Neuronal stem cell (in vitro differentiated cells): ENCODE results near the gene RNF44.

ENCODE experiments used
- DNase-seq: peaks from one replicate; pipeline ENCODE4 v3.0.0-alpha.2; 2013; ENCODE audit warnings: low spot score
- H2AFZ ChIP-seq: one replicate; pipeline ENCODE4 v1.6.1; 2013; ENCODE audit warnings: mild to moderate bottlenecking, low read length, inconsistent platforms
- H2AK5ac ChIP-seq: 2 replicates; pipeline ENCODE4 v1.6.1; 2013; ENCODE audit warnings: low read depth, mild to moderate bottlenecking, inconsistent platforms, low read length, moderate library complexity, mixed read lengths
- H2BK120ac ChIP-seq: 2 replicates; pipeline ENCODE4 v1.6.1; 2013; ENCODE audit warnings: low read depth, mild to moderate bottlenecking, inconsistent platforms, low read length, moderate library complexity, mixed read lengths
- H2BK12ac ChIP-seq: one replicate; pipeline ENCODE4 v1.6.1; 2013; ENCODE audit warnings: low read length, inconsistent platforms
- H2BK15ac ChIP-seq: 2 replicates; pipeline ENCODE4 v1.6.1; 2013; ENCODE audit warnings: mild to moderate bottlenecking, low read length, inconsistent platforms, mixed read lengths
- H2BK5ac ChIP-seq: one replicate; pipeline ENCODE4 v1.6.1; 2013; ENCODE audit warnings: inconsistent platforms, mild to moderate bottlenecking, low read length, moderate library complexity
- H3K14ac ChIP-seq: one replicate; pipeline ENCODE4 v1.6.1; 2013; ENCODE audit warnings: low read length, inconsistent platforms
- H3K18ac ChIP-seq: 2 replicates; pipeline ENCODE4 v1.6.1; 2013; ENCODE audit warnings: low read length, inconsistent platforms
- H3K23ac ChIP-seq: 2 replicates; pipeline ENCODE4 v1.6.1; 2013; ENCODE audit warnings: low read depth, mild to moderate bottlenecking, mixed read lengths, low read length, inconsistent platforms; ENCODE audit not compliant: poor library complexity
- H3K27ac ChIP-seq: replicated peaks from 3 replicates; pipeline ENCODE4 v1.5.1; 2013; ENCODE audit warnings: low read length, inconsistent platforms
- H3K27me3 ChIP-seq, 3 experiments: 2 replicates each; pipeline ENCODE4 v1.6.1; 2013; ENCODE audit warnings: low read length in 3 of 3, mild to moderate bottlenecking in 2 of 3, inconsistent platforms in 1 of 3, low read depth in 1 of 3, mixed read lengths in 1 of 3, moderate library complexity in 1 of 3; ENCODE audit not compliant: control insufficient read depth in 3 of 3, insufficient read depth in 3 of 3
- H3K36me3 ChIP-seq, 2 donors: replicated peaks in 1 of 2; 2 replicates each; pipeline ENCODE4 v1.6.1; 2013; ENCODE audit warnings: low read length in 2 of 2; ENCODE audit not compliant: control insufficient read depth in 2 of 2, insufficient read depth in 2 of 2
- H3K4ac ChIP-seq: 2 replicates; pipeline ENCODE4 v1.6.1; 2013; ENCODE audit warnings: inconsistent platforms, mild to moderate bottlenecking, low read length, moderate library complexity
- H3K4me1 ChIP-seq, 2 donors: 1 replicate in 1 of 2; 2 replicates in 1 of 2; pipeline ENCODE4 v1.6.1; 2013; ENCODE audit warnings: low read length in 2 of 2, low read depth in 1 of 2; ENCODE audit not compliant: control insufficient read depth in 2 of 2, insufficient read depth in 1 of 2
- H3K4me2 ChIP-seq: one replicate; pipeline ENCODE4 v1.6.1; 2013; ENCODE audit warnings: mild to moderate bottlenecking, low read length, inconsistent platforms; ENCODE audit not compliant: insufficient read depth, poor library complexity, severe bottlenecking
- H3K4me3 ChIP-seq, 2 donors: 2 replicates each; pipeline ENCODE4 v1.5.1; 2013; ENCODE audit warnings: low read length in 2 of 2, mild to moderate bottlenecking in 2 of 2, inconsistent platforms in 1 of 2, moderate library complexity in 1 of 2
- H3K79me1 ChIP-seq: one replicate; pipeline ENCODE4 v1.6.1; 2013; ENCODE audit warnings: low read depth, mild to moderate bottlenecking, inconsistent platforms, low read length, moderate library complexity
- H3K9ac ChIP-seq: one replicate; pipeline ENCODE4 v1.6.1; 2013; ENCODE audit warnings: mild to moderate bottlenecking, low read depth, low read length, inconsistent platforms; ENCODE audit not compliant: poor library complexity
- H3K9me3 ChIP-seq, 2 donors: replicated peaks in 1 of 2; 2 replicates each; pipeline versions ENCODE3 to v1.6.1; 2013; ENCODE audit warnings: low read length in 2 of 2, mild to moderate bottlenecking in 2 of 2, inconsistent platforms in 1 of 2, low read depth in 1 of 2, mixed read lengths in 1 of 2, moderate library complexity in 1 of 2; ENCODE audit not compliant: control insufficient read depth in 2 of 2, insufficient read depth in 1 of 2
- H4K8ac ChIP-seq: one replicate; pipeline ENCODE4 v1.6.1; 2013; ENCODE audit warnings: low read depth, mild to moderate bottlenecking, inconsistent platforms, low read length, moderate library complexity
- H4K91ac ChIP-seq: one replicate; pipeline ENCODE4 v1.6.1; 2013; ENCODE audit warnings: low read length, low read depth, mild to moderate bottlenecking, inconsistent platforms; ENCODE audit not compliant: poor library complexity
- WGBS, 2 donors: extraction: QIAGEN DNeasy Blood & Tissue Kit; methylation state at CpG; one replicate each; pipeline ENCODE4 v1.1.7; 2013; ENCODE audit warnings: missing lambda C conversion rate in 2 of 2, mixed read lengths in 1 of 2; ENCODE audit not compliant: insufficient read length in 2 of 2, insufficient replicate concordance in 1 of 2; ENCODE audit errors: extremely low coverage in 2 of 2; 5-methylcytosine and 5-hydroxymethylcytosine counted together

Gene RNF44

GRCh38 chr5:176528301-176528700, 8.9 kb downstream of the RNF44 start:
- H3K27me3 ChIP-seq = no peaks in the 10 kb centered on the region
- no peak overlapping the region for H3K4me3 ChIP-seq
- no peak overlapping the region for H4K8ac ChIP-seq
- H3K79me1 ChIP-seq = peaks cover 23% of the 10 kb centered on the region
- H2BK120ac ChIP-seq = peak overlapping the region; percentile 83
- H3K4me1 ChIP-seq = no peaks in the 10 kb centered on the region
- H4K91ac ChIP-seq = no peak overlapping the region
- peaks cover 42 to 66% of the 10 kb centered on the region in 2 donors for H3K36me3 ChIP-seq
- no peaks in the 10 kb centered on the region for H3K9me3 ChIP-seq
- peak overlapping the region; percentile 43 for H3K23ac ChIP-seq
- H2BK15ac ChIP-seq = no peak overlapping the region
- no peak overlapping the region for H3K4ac ChIP-seq
- H2BK12ac ChIP-seq = no peak overlapping the region
- no peak overlapping the region for H3K9ac ChIP-seq
- H3K14ac ChIP-seq = no peak overlapping the region
- WGBS, 2 donors = no CpG with 5 or more reads among the region's 11 CpGs
- no peak for DNase-seq
- H2BK5ac ChIP-seq = peak overlapping the region; percentile 35
- no peak overlapping the region for H3K27ac ChIP-seq
- no peak overlapping the region for H2AK5ac ChIP-seq
- H3K4me2 ChIP-seq = no peak overlapping the region
- H2AFZ ChIP-seq = no peak overlapping the region
- no peak overlapping the region for H3K18ac ChIP-seq

- no peak overlapping the region for H2BK15ac ChIP-seq
- no peak overlapping the region for H3K4ac ChIP-seq
- H3K4me1 ChIP-seq = no peaks in the 10 kb centered on the region
- no peak overlapping the region for H2AK5ac ChIP-seq
- H2AFZ ChIP-seq = no peak overlapping the region
- H2BK12ac ChIP-seq = no peak overlapping the region
- H3K4me2 ChIP-seq = no peak overlapping the region
- no peak overlapping the region for H3K18ac ChIP-seq
- no peak overlapping the region for H3K14ac ChIP-seq
- peaks cover 17% of the 10 kb centered on the region for H3K79me1 ChIP-seq
- no peak overlapping the region for H4K8ac ChIP-seq
- H3K27ac ChIP-seq = no peak overlapping the region
- no peak overlapping the region for H4K91ac ChIP-seq
- H2BK5ac ChIP-seq = peak overlapping the region; percentile 35
- 100% methylated on average over 2 of the region's 34 CpGs; no CpG with 5 or more reads in 1 of the 2 donors for WGBS, 2 donors
- peaks cover 40 to 59% of the 10 kb centered on the region in 2 donors for H3K36me3 ChIP-seq
- peak overlapping the region in 1 of 2 donors; percentile 60 for H3K4me3 ChIP-seq
- H2BK120ac ChIP-seq = no peak overlapping the region
- no peaks in the 10 kb centered on the region for H3K27me3 ChIP-seq
- DNase-seq = no peak
- no peak overlapping the region for H3K23ac ChIP-seq
- H3K9ac ChIP-seq = no peak overlapping the region
- no peaks in the 10 kb centered on the region for H3K9me3 ChIP-seq
Observed at GRCh38 chr5:176527246-176528222, 9.7 kb downstream of the RNF44 start.

DNA sequence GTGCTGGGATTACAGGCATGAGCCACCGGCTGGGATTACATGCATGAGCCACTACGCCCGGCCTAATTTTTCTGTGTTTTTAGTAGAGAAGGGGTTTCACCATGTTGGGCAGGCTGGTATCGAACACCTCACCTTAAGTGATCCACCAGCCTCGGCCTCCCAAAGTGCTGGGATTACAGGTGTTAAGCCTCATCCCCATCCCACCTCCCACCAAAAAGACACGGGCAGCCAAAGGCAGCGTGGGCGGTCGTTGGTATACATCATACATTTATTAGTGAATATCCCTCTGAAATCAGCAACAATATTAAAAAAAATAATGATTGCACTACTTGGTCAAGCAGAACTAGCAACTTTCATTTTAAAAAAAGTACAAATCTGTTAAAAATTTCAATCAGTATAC, 10.7 kb downstream of the RNF44 start:
- Histone ChIP-seq H3K4me2 (no peak overlapping the region), H4K91ac (no peak overlapping the region), H3K4me3 (no peak overlapping the region), H3K79me1 (peaks cover 12% of the 10 kb centered on the region), H3K4ac (no peak overlapping the region), H3K27ac (no peak overlapping the region), H3K4me1 (peaks cover 0 to 3% of the 10 kb centered on the region in 2 donors), H3K14ac (no peak overlapping the region), H3K9me3 (no peaks in the 10 kb centered on the region), H4K8ac (no peak overlapping the region), H2BK5ac (no peak overlapping the region), H2BK15ac (no peak overlapping the region), H2AK5ac (no peak overlapping the region), H3K18ac (no peak overlapping the region), H3K27me3 (no peaks in the 10 kb centered on the region), H2BK12ac (no peak overlapping the region), H3K36me3 (peaks cover 36 to 51% of the 10 kb centered on the region in 2 donors), H3K23ac (no peak overlapping the region), H3K9ac (no peak overlapping the region), H2BK120ac (no peak overlapping the region), H2AFZ (no peak overlapping the region)
- DNase-seq = no peak
- WGBS, 2 donors = no CpG with 5 or more reads among the region's 9 CpGs

DNA sequence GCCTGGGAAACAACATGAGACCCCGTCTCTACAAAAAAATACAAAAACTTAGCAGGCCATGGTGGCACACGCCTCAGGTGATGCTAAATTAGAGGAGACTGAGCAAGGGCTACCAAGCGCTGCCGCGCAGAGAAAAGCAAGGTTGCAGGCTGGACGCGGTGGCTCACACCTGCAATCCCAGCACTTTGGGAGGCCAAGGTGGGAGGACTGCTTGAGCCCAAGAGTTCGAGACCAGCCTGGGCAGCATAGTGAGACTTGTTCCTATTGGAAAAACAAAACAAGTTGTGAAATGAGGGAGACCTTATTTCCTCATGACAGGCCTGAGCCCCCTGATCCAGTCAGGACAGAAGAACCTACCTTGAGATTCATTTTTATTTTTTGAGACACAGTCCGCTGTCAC, 11.5 kb downstream of the RNF44 start:
- no peak overlapping the region for H2BK5ac ChIP-seq
- H3K14ac ChIP-seq = no peak overlapping the region
- peaks cover 0 to 3% of the 10 kb centered on the region in 2 donors for H3K4me1 ChIP-seq
- no peak for DNase-seq
- no peak overlapping the region for H2BK120ac ChIP-seq
- no peaks in the 10 kb centered on the region for H3K9me3 ChIP-seq
- H2AFZ ChIP-seq = no peak overlapping the region
- no peak overlapping the region for H3K4ac ChIP-seq
- no peaks in the 10 kb centered on the region for H3K27me3 ChIP-seq
- H2BK15ac ChIP-seq = no peak overlapping the region
- no peak overlapping the region for H2AK5ac ChIP-seq
- no peak overlapping the region for H4K8ac ChIP-seq
- no peak overlapping the region for H3K4me3 ChIP-seq
- H3K18ac ChIP-seq = no peak overlapping the region
- peak overlapping the region; percentile 22 for H2BK12ac ChIP-seq
- no peak overlapping the region for H3K27ac ChIP-seq
- H3K9ac ChIP-seq = no peak overlapping the region
- H3K4me2 ChIP-seq = no peak overlapping the region
- WGBS, 2 donors = no CpG with 5 or more reads among the region's 9 CpGs
- H4K91ac ChIP-seq = no peak overlapping the region
- H3K23ac ChIP-seq = no peak overlapping the region
- peaks cover 29 to 44% of the 10 kb centered on the region in 2 donors for H3K36me3 ChIP-seq
- peaks cover 10% of the 10 kb centered on the region for H3K79me1 ChIP-seq
